ENCODE data around the gene TENT4A.

DNA sequence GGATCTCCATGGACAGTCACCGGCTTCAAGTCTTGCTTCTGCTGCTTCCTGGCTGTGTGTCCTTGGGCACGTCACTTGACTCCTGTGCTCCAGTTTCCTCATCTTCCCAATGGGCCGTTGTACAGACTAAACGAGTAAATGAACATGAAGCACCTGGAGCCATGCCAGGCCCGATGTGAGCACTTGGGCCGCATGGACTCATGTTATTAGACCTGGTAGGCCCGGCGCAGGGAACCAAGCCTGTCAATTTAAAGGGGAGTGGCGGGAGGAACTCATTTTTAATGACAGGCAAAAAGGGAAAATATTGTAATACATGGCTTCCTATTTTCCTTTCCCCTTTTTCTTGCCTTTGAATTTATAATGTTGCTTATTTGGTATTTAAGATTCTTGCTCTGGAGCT, 47.5 kb downstream of the TENT4A start:
- TF ChIP-seq, protein P1, sequence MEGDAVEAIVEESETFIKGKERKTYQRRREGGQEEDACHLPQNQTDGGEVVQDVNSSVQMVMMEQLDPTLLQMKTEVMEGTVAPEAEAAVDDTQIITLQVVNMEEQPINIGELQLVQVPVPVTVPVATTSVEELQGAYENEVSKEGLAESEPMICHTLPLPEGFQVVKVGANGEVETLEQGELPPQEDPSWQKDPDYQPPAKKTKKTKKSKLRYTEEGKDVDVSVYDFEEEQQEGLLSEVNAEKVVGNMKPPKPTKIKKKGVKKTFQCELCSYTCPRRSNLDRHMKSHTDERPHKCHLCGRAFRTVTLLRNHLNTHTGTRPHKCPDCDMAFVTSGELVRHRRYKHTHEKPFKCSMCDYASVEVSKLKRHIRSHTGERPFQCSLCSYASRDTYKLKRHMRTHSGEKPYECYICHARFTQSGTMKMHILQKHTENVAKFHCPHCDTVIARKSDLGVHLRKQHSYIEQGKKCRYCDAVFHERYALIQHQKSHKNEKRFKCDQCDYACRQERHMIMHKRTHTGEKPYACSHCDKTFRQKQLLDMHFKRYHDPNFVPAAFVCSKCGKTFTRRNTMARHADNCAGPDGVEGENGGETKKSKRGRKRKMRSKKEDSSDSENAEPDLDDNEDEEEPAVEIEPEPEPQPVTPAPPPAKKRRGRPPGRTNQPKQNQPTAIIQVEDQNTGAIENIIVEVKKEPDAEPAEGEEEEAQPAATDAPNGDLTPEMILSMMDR (IDR thresholded peaks at IDR 0.05 in 4 of 5, conservative IDR thresholded peaks at IDR 0.05 in 1 of 5) = no peak
- TF ChIP-seq POLR2A (IDR thresholded peaks at IDR 0.05) = no peak
